ENCODE measurements around the gene UPK1A. TPM values are rescaled to one million over a fixed set of nuclear protein-coding genes. Genes with fewer than 3 reads are reported as not detected.

The UPK1A gene
- total and polyA plus RNA-seq, 2 donors (not counting 3 experiments of a cell fraction or from before 2014, with no cell fraction given), result not detected

DNA sequence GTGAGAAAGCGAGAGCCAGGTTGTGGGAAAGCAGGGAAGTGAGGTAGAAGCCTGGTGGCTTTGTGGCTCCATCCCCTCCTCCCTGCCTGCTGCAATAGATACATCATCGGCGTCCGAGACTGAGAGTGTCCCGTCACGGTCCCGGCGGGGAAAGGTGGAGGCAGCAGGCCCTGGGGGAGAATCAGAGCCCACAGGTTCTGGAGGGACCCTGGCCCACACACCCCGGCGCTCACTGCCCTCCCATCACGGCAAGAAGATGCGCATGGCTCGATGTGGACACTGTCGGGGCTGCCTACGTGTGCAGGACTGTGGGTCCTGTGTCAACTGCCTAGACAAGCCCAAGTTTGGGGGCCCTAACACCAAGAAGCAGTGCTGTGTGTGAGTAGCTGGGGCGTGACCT, 56.6 kb downstream of the UPK1A start:
- H3K9me1 ChIP-seq (replicated peaks; ENCODE audit: control insufficient read depth, extremely low read depth, insufficient read depth, low read length), result no peaks in the 10 kb centered on the region
- intact Hi-C loops (cut with micrococcal nuclease), result no loop called here
- peaks cover 30% of the 10 kb centered on the region for H3K79me2 ChIP-seq (ENCODE audit: control insufficient read depth, insufficient read depth, low read length)
- no peak overlapping the region for H3K4me3 ChIP-seq (replicated peaks in 1 of 3; ENCODE audit: insufficient read depth in 1 of 3, low read depth in 1 of 3, low read length in 3 of 3)
- no peak for DNase-seq (ENCODE audit: low read depth, low spot score)
- no peaks in the 10 kb centered on the region for H3K9me3 ChIP-seq (replicated peaks; ENCODE audit: control insufficient read depth, insufficient read depth, low read length)
- H3K4me1 ChIP-seq (ENCODE audit: control insufficient read depth, extremely low read depth, insufficient read depth, low read length), result peaks cover 6% of the 10 kb centered on the region
- no TSS peak for BruUV-seq (replicated peaks)
- H3K36me3 ChIP-seq (ENCODE audit: control insufficient read depth in 2 of 2, extremely low read depth in 1 of 2, insufficient read depth in 2 of 2, low read length in 2 of 2), result peaks cover 26 to 65% of the 10 kb centered on the region in 2 experiments
- dilution Hi-C loops (cut with MboI; ENCODE audit: extremely low pct_ligation_motif_present, low sequenced_read_pairs), result no loop called here
- H2AFZ ChIP-seq (ENCODE audit: low read depth, low read length), result no peak overlapping the region
- ChIA-PET CTCF (no interaction called here), POLR2A (no interaction called here)
- no peak overlapping the region for H3K9ac ChIP-seq (replicated peaks; ENCODE audit: extremely low read depth, insufficient read depth, low read length)
- TF ChIP-seq, protein P1, sequence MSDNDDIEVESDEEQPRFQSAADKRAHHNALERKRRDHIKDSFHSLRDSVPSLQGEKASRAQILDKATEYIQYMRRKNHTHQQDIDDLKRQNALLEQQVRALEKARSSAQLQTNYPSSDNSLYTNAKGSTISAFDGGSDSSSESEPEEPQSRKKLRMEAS (IDR thresholded peaks at IDR 0.05; ENCODE audit: insufficient read depth, insufficient read length), result no peak
- TF ChIP-seq POLR2A (IDR thresholded peaks at IDR 0.05; ENCODE audit: low read depth, low read length) (no peak), FOS (IDR thresholded peaks at IDR 0.05; ENCODE audit: borderline replicate concordance, insufficient read depth, low read length) (no peak), POLR2AphosphoS5 (IDR thresholded peaks at IDR 0.05; ENCODE audit: insufficient read depth, low read depth, low read length) (no peak), MYC (IDR thresholded peaks at IDR 0.05; ENCODE audit: low read depth, low read length) (no peak), GATA2 (IDR thresholded peaks at IDR 0.05; ENCODE audit: insufficient read depth, insufficient read length, low read depth, low read length) (no peak), JUN (IDR thresholded peaks at IDR 0.05; ENCODE audit: borderline replicate concordance, insufficient read depth, insufficient read length, low read depth) (no peak), EZH2 (IDR thresholded peaks at IDR 0.05; ENCODE audit: borderline replicate concordance, low read depth, low read length, severe bottlenecking) (no peak)
- TF ChIP-seq, protein P2, sequence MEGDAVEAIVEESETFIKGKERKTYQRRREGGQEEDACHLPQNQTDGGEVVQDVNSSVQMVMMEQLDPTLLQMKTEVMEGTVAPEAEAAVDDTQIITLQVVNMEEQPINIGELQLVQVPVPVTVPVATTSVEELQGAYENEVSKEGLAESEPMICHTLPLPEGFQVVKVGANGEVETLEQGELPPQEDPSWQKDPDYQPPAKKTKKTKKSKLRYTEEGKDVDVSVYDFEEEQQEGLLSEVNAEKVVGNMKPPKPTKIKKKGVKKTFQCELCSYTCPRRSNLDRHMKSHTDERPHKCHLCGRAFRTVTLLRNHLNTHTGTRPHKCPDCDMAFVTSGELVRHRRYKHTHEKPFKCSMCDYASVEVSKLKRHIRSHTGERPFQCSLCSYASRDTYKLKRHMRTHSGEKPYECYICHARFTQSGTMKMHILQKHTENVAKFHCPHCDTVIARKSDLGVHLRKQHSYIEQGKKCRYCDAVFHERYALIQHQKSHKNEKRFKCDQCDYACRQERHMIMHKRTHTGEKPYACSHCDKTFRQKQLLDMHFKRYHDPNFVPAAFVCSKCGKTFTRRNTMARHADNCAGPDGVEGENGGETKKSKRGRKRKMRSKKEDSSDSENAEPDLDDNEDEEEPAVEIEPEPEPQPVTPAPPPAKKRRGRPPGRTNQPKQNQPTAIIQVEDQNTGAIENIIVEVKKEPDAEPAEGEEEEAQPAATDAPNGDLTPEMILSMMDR (IDR thresholded peaks at IDR 0.05; ENCODE audit: extremely low read depth in 1 of 2, insufficient read depth in 1 of 2, low read depth in 1 of 2, low read length in 2 of 2), result no peak
- no peak for FAIRE-seq
- H4K20me1 ChIP-seq (replicated peaks; ENCODE audit: control insufficient read depth, extremely low read depth, insufficient read depth, low read length), result no peaks in the 10 kb centered on the region
- no peak overlapping the region for H3K4me2 ChIP-seq (ENCODE audit: insufficient read depth, low read length)
- no peak overlapping the region for H3K27ac ChIP-seq (ENCODE audit: insufficient read depth, low read depth, low read length)
- no peaks in the 10 kb centered on the region for H3K27me3 ChIP-seq (ENCODE audit: control insufficient read depth in 2 of 2, insufficient read depth in 2 of 2, low read length in 2 of 2)
